Nephron (organoid): ENCODE results near the gene KISS1R.

Source experiments
- H3K27ac Mint-ChIP-seq, 3 experiments: 2 replicates each; pipeline ENCODE4 v1.8.0; 2020; ENCODE audit warnings: mixed read lengths in 3 of 3, mild to moderate bottlenecking in 2 of 3, moderate library complexity in 1 of 3
- H3K27me3 Mint-ChIP-seq: 2 replicates; pipeline ENCODE4 v1.8.0; 2021; ENCODE audit warnings: low read depth, mild to moderate bottlenecking, moderate library complexity, mixed read lengths
- H3K36me3 Mint-ChIP-seq: 2 replicates; pipeline ENCODE4 v1.8.0; 2020; ENCODE audit warnings: low read depth, mixed read lengths
- H3K4me1 Mint-ChIP-seq: 2 replicates; pipeline ENCODE4 v1.8.0; 2020; ENCODE audit warnings: mixed read lengths
- H3K4me3 Mint-ChIP-seq, 3 experiments: 2 replicates each; pipeline ENCODE4 v1.8.0; 2020; ENCODE audit warnings: mild to moderate bottlenecking in 3 of 3, mixed read lengths in 3 of 3, moderate library complexity in 2 of 3
- H3K9me3 Mint-ChIP-seq: 2 replicates; pipeline ENCODE4 v1.8.0; 2020; ENCODE audit warnings: mixed read lengths
- TF ChIP-seq, protein P1 (sequence below), 3 experiments: fragments of 200-600 bp; sonication (generic); IDR thresholded peaks; one replicate each; pipeline ENCODE4 v1.5.0; 2021; ENCODE audit warnings: antibody characterized with exemption in 3 of 3; ENCODE audit not compliant: unreplicated experiment in 3 of 3

KISS1R gene

GRCh38 chr19:964761-965694 lies 47.9 kb downstream of the KISS1R start:
- Mint-ChIP-seq H3K36me3 (peaks cover 70% of the 10 kb centered on the region), H3K4me3 (no peak overlapping the region)

GRCh38 chr19:966485-967088 lies 49.5 kb downstream of the KISS1R start:
- Mint-ChIP-seq H3K27me3 (no peaks in the 10 kb centered on the region), H3K9me3 (no peaks in the 10 kb centered on the region), H3K36me3 (peaks cover 81% of the 10 kb centered on the region), H3K4me1 (peaks cover 5% of the 10 kb centered on the region), H3K27ac (no peak overlapping the region), H3K4me3 (no peak overlapping the region)
- TF ChIP-seq, protein P1, sequence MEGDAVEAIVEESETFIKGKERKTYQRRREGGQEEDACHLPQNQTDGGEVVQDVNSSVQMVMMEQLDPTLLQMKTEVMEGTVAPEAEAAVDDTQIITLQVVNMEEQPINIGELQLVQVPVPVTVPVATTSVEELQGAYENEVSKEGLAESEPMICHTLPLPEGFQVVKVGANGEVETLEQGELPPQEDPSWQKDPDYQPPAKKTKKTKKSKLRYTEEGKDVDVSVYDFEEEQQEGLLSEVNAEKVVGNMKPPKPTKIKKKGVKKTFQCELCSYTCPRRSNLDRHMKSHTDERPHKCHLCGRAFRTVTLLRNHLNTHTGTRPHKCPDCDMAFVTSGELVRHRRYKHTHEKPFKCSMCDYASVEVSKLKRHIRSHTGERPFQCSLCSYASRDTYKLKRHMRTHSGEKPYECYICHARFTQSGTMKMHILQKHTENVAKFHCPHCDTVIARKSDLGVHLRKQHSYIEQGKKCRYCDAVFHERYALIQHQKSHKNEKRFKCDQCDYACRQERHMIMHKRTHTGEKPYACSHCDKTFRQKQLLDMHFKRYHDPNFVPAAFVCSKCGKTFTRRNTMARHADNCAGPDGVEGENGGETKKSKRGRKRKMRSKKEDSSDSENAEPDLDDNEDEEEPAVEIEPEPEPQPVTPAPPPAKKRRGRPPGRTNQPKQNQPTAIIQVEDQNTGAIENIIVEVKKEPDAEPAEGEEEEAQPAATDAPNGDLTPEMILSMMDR (IDR thresholded peaks at IDR 0.05; ENCODE audit: unreplicated experiment in 3 of 3), result no peak

More at GRCh38 chr19:964761-965694, 47.9 kb downstream of the KISS1R start:
- no peaks in the 10 kb centered on the region for H3K27me3 Mint-ChIP-seq
- peaks cover 5% of the 10 kb centered on the region for H3K4me1 Mint-ChIP-seq
- no peaks in the 10 kb centered on the region for H3K9me3 Mint-ChIP-seq
- H3K27ac Mint-ChIP-seq, result peak overlapping the region in 2 of 3 experiments; percentile 38 to 73
- TF ChIP-seq, protein P1 (IDR thresholded peaks at IDR 0.05; ENCODE audit: unreplicated experiment in 3 of 3), result no peak
